ENCODE measurements around the gene NECAP2.

NECAP2 gene, protein sequence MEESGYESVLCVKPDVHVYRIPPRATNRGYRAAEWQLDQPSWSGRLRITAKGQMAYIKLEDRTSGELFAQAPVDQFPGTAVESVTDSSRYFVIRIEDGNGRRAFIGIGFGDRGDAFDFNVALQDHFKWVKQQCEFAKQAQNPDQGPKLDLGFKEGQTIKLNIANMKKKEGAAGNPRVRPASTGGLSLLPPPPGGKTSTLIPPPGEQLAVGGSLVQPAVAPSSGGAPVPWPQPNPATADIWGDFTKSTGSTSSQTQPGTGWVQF

DNA sequence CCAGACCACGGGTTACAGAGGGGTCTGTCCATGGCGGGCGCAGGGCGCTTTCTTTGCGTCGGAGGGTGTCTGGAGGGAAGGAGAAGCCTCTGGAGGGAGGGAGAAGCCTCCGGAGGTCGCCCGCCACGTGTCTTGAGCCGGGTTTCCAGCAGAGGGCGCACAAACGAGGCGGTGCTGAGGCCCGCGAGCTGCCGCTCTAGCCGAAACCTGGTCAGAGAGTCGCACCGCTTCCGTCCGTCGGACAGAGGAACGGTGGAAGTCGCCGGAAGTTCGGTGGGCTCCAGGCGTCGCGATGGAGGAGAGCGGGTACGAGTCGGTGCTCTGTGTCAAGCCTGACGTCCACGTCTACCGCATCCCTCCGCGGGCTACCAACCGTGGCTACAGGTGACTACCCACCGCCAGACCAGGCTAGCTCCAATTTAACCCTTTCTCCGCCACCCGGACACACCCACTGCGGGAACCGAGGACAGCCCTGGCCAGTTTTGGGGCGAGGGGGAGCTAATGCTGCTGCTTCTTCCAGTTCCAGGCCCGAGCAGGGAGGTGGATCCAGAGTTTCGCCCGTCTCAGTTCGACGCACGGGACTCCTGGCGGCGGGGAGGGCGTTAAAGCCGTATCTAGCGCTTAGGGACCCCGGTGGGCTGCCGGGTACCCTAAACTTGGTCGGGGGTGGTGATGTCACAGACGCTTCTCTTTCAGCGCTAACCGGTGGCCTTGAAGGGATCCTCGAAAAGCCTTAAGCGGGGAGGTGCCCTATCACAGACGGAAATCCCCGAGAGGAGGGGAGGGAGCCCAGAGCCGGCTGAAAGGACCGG is at the start of gene NECAP2:
Gene NECAP2, plus strand, starts transcription at position 255 of the 812 bp plus-strand sequence. Its CDS starts 38 bp downstream, at position 293.
- DNase-seq = peak; percentile 96

DNA sequence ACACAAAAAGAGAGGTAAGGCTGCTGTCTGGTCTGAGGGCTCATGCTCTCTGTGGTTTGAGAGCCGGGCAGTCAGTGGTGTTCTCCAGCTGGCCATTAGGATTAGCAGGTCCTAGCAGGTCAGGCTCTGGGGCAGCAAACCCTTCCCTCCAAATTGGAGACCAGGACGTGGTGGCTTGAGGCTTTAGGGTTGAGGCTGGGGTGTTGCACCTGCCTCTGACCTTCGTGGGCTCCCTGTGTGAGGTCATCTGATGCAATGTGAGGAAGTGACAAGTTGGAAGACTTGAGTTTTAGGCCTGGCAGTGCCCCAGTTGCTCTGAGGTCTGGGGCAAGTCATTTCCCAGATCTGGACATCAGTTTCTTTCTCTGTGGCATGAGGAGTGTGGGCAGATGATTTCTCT is 49.1 kb upstream of the NECAP2 start:
- no peak for DNase-seq

GRCh38 chr1:16392740-16393569 is 47.6 kb upstream of the NECAP2 start:
- DNase-seq = no peak

DNA sequence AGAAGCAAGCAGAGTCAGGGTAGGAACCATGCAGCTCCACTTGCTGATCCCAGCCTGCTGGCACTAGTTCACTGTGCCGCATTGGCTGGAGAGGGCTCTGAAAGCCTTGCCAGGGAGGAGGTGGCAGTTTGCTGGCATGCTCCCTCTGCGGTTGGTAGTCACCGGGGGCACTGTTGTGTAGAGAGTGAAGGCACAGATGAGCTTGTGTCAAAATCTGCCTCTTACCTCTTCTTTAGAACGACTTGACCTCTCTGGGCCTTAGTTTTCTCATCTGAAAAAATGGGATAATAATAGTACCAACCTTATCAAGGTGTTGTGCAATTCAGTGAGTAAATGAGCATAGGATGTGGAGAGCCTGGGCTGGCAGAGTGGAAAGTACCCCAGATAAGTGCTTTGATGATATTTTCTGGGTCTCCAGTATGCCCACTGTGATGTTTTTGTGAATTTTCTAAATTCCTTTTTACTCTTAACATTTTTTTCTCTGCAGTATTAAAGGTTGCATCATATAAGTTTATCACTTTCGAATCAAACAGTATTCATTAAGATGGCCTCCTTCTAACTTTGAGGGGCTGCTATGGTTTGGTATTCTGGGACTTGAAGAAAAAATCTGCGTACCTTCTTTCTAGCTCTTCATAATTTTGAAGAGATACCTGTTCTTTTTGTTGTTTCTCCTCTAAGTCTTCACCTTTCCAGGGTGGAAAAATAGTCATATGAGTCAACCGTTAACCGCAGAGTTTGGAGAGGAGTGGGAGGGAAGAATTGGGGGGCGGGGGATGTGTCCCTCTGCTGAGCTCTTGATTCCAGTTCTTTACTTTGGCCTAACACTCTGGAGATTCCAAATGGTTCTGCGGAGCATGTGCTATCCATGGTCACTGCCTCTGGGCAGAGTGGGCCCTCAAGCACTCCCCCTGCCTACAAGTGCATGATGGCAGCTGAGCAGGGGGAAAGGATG is 46.7 kb upstream of the NECAP2 start:
- no peak for DNase-seq

- no peak for DNase-seq
Measured at GRCh38 chr1:16394977-16395376, 45.5 kb upstream of the NECAP2 start.

DNA sequence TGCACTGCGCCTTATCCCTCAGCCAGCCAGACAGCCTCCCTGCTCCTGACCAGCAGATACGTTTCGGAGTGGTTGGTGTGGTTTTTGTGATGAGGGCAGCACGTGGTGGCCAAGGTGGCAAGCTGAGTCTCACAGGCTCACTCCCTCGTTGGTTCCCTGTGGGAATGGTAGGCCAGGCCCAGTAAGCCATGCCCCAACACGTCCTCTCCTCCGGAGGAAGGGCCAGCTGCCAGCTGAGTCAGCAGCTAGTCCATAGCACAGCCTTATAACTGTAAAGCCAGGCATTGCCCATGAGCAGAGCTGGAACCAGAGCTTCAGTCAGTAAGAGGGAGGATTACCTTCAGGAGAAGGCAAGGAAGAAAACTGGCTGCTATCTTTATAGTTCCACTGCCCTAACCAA is 43.9 kb upstream of the NECAP2 start:
- DNase-seq = no peak

GRCh38 chr1:16397120-16397519 is 43.4 kb upstream of the NECAP2 start:
- no peak for DNase-seq

- DNase-seq = no peak
Measured at GRCh38 chr1:16398371-16398953, 42.1 kb upstream of the NECAP2 start.

DNA sequence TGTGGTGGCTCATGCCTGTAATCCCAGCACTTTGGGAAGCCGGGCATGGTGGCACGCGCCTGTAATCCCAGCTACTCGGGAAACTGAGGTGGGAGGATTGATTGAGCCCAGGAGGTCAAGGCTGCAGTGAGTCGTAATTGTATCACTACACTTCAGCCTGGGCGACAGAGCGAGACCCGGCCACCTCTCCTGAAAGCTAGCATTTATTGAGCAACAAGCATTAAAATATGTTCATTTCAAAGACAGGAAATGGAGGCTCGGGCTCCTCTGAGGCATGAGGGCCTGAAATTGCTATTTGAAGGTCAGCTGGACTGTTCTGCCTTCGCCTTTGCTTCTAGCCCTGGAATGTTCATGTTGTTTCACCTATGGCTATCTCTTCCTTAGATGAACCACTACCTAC is 37.8 kb upstream of the NECAP2 start:
- DNase-seq = no peak

DNA sequence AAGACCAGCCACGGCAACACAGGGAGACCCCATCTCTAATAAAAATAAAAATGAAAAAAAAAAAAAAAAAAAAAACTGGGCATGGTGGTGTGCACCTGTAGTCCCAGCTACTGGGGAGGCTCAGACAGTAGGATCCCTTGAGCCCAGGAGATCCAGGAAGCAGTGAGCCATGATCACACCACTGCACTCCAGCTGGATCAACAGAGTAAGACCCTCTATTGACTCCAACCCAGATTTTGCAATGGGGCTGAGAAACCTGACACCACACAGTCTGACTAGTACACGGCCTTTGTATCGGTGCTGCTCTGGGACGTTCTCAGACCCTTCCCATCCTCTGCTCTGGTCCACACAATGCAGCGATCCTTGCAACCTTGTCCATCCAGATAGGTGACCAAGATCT is 35.1 kb upstream of the NECAP2 start:
- no peak for DNase-seq

GRCh38 chr1:16406868-16407267 is 33.7 kb upstream of the NECAP2 start:
- no peak for DNase-seq

DNA sequence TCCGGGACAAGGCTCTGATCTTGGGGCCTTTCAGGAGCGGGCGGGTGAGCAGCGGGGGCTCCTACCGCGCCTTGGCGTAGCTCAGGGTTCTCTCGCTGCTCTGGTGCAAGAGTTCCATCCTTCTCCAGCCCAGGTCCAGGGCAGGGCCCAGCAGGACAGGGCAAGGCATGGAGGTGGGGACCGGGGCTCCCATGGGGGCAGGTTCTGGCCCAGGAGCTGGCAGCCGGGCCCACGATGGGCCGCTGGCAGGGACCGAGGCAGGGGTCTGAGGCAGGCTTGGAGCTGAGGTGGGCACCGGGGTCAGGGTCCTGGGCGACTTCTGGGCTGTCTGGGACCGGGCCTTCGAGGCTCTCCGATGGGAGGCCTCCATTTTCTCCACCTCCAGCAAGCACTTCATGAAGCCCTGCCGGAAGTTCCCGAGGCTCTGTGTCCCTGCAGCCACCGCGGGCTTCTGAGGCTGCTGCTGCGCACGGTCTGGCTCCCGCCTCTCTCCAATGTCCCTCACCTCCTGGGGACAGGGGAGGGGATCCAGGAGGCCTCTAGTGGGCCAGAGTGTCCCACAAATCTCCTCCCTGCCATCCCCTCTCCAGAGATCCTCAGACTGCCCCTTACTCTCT is 30.9 kb upstream of the NECAP2 start:
- DNase-seq = no peak

DNA sequence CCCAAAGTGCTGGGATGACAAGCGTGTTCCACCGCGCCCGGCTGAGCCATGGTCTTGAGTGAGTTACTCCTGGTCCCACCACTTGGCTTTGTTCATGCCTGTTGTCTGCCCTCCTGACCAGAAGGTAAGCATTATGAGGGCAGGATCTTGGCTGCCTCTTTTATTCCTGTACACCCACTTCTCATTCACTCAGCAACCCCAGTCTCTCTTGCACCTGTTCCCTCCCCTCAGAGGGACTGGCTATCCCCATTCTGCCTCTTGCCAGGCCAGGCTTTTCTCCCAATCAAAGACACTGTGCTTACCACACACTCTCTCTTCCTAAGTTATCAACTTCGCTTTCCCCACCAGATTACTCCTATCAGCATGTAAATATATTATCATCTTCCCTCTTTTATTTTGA is 29.7 kb upstream of the NECAP2 start:
- no peak for DNase-seq

GRCh38 chr1:16413191-16413590 is 27.3 kb upstream of the NECAP2 start:
- DNase-seq = no peak

DNA sequence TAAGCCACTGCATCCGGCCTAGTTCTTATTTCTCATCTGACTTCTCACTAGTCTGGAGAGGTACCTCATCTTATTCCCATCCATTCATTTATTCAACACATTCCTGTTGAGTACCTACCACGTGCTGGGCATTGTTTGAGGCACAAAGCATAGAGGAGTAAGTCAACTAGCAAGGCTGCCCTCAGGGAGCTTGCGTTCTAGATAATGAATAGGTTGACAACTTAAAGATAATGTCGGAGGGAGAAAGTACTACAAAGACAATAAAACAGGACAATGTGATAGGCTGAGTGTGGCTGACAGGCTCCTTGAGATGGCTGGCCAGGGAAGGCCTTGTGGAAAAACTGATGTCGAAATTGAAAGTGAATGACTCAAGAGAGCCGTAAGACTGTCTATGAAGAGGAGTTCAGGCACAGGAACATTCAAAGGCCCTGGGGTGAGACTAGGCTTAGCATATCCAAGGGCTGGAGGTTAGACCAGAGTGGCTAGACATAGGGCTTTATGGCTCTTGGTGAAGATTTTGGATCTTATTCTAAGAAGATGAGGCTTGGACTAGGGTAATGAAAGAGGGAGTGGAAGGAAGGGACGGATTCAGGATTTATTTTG is 21.6 kb upstream of the NECAP2 start:
- DNase-seq = no peak

DNA sequence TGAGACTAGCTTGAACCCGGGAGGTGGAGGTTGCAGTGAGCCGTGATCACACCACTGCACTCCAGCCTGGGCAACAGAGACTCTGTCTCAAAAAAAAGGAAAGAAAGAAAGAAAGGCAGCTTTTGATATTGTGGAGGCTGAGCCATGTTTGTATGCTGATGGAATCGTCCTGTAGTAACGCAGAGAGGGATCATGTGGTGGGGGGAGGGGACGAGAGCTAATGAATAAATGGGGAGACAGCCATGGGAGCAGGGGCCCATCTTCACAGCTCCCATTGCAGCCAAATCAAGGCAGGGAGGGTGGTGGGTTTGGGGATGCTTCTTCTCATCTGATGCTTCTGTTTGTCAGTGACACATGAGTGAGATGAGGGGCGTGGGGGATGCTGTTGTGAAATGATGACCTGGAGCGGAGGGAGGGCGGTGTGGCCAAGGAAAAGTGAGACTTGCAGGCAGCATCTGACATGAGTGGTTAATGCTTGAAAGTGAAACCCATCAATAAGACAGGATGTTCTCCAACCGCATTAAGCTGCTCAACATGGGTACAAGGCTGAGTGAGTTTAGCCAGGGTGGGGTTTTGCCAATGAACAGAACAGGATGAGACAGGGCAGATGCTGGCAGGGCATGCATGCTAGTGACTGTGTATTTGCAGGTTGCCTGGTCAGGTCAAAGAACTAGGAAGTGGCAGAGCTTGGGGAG is 20.0 kb upstream of the NECAP2 start:
- no peak for DNase-seq

- no peak for DNase-seq
Measured at GRCh38 chr1:16421201-16421600, 19.3 kb upstream of the NECAP2 start.

DNA sequence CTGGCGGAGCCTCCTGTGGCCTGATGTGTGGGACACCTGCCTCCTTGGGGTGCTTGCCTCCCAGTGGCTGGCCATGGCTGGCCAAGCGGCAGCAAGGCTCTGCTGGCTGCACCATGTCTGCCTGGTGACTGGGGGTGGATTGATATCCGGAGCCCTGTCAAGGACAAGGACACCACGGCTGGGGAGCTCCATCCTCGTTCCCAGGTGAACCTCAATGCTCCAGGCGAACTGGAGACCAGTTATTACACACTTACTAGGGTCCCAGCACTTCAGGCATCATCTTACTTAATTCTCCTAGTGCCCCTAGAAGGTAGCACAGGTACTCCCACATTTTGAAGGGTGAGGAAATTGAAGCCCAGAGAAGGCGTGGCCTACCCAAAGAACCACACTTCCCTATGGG is 18.5 kb upstream of the NECAP2 start:
- DNase-seq = no peak

GRCh38 chr1:16425125-16426025 is 15.1 kb upstream of the NECAP2 start:
- no peak for DNase-seq
